ENCODE results near the gene CMC4.

CMC4 gene

GRCh38 chrX:155052738-155053498 lies 18.0 kb downstream of the CMC4 start:
- no peak for DNase-seq

- DNase-seq, result peak; percentile 52
Measured at GRCh38 chrX:155048977-155049619, 21.8 kb downstream of the CMC4 start.

GRCh38 chrX:155046811-155047528 lies 24.0 kb downstream of the CMC4 start:
- no peak for DNase-seq

GRCh38 chrX:155046129-155046810 lies 24.7 kb downstream of the CMC4 start:
- no peak for DNase-seq

- no peak for DNase-seq
Measured at GRCh38 chrX:155035688-155036087, 35.2 kb downstream of the CMC4 start.

- DNase-seq, result no peak
Measured at GRCh38 chrX:155031657-155032056, 39.3 kb downstream of the CMC4 start.

GRCh38 chrX:155028877-155029291 lies 42.1 kb downstream of the CMC4 start:
- no peak for DNase-seq

GRCh38 chrX:155028129-155028528 lies 42.8 kb downstream of the CMC4 start:
- peak; percentile 53 for DNase-seq

- DNase-seq, result peak; percentile 66
Measured at GRCh38 chrX:155027509-155028066, 43.3 kb downstream of the CMC4 start.

GRCh38 chrX:155026727-155027508 lies 44.0 kb downstream of the CMC4 start, which contains the start of gene FUNDC2:
Gene FUNDC2, plus strand, starts transcription at chrX:155026844. Its CDS starts 95 bp downstream, at chrX:155026939.
- DNase-seq, result peak; percentile 97

- DNase-seq, result no peak
Measured at GRCh38 chrX:155026420-155026726, 44.6 kb downstream of the CMC4 start.

GRCh38 chrX:155023907-155024833 lies 46.8 kb downstream of the CMC4 start:
- no peak for DNase-seq

- no peak for DNase-seq
Measured at GRCh38 chrX:155022585-155022984, 48.4 kb downstream of the CMC4 start, which contains the start of gene F8. Gene F8, minus strand, starts transcription at chrX:155022723. Its CDS starts 171 bp downstream, at chrX:155022552.

GRCh38 chrX:155020591-155020990 lies 50.3 kb downstream of the CMC4 start:
- DNase-seq, result no peak

Measured in NCI-H1105 treated with DMSO at 0.1 percent for 48 hours (cell line).